H1 (cell line): ENCODE measurements around the gene ZNF516. TPM values are rescaled to one million over a fixed set of nuclear protein-coding genes. Genes with fewer than 3 reads are reported as not detected.

ENCODE experiments used
- CTCF ChIA-PET: fragments of 300-600 bp; sonication (Branson Sonifier 250); formaldehyde crosslinking; loops from one replicate; lab custom pipeline; 2021; ENCODE audit not compliant: partially characterized antibody; lab: Charles Lee
- POLR2A ChIA-PET: fragments of 300-600 bp; sonication (Branson Sonifier 250); formaldehyde crosslinking; loops from one replicate; lab custom pipeline; 2021; ENCODE audit warnings: inconsistent platforms; ENCODE audit not compliant: partially characterized antibody; lab: Charles Lee
- DNase-seq, 2 experiments: peaks; one replicate each; pipeline versions ENCODE4 v3.0.0 to v3.0.0-alpha.2; 2010 to 2022; ENCODE audit warnings: low spot score in 2 of 2, low read depth in 1 of 2, mixed read lengths in 1 of 2
- FAIRE-seq: peaks from 2 replicates; lab custom pipeline; 2011; peaks lifted over from hg19 to GRCh38; lab: Jason Lieb, UNC
- H2AFZ ChIP-seq: 2 replicates; pipeline ENCODE4 v1.8.1; 2012; ENCODE audit warnings: low read length, inconsistent platforms
- H2AK5ac ChIP-seq: 2 replicates; pipeline ENCODE4 v1.6.1; 2013; ENCODE audit warnings: low read depth, low read length
- H2BK120ac ChIP-seq: replicated peaks from 2 replicates; pipeline ENCODE3; 2013; ENCODE audit warnings: low read depth, low read length, inconsistent platforms
- H2BK12ac ChIP-seq: 2 replicates; pipeline ENCODE4 v1.6.1; 2013; ENCODE audit warnings: low read depth, low read length
- H2BK15ac ChIP-seq: 2 replicates; pipeline ENCODE4 v1.6.1; 2013; ENCODE audit warnings: low read length
- H2BK20ac ChIP-seq: 2 replicates; pipeline ENCODE4 v1.6.1; 2013; ENCODE audit warnings: low read length
- H2BK5ac ChIP-seq: 2 replicates; pipeline ENCODE4 v1.6.1; 2013; ENCODE audit warnings: low read depth, low read length
- H3K14ac ChIP-seq: 2 replicates; pipeline ENCODE4 v1.6.1; 2013; ENCODE audit warnings: inconsistent platforms; ENCODE audit not compliant: insufficient read length
- H3K18ac ChIP-seq: 2 replicates; pipeline ENCODE4 v1.6.1; 2013; ENCODE audit warnings: low read length; ENCODE audit errors: extremely low read depth
- H3K23ac ChIP-seq: 2 replicates; pipeline ENCODE4 v1.6.1; 2013; ENCODE audit warnings: inconsistent platforms; ENCODE audit not compliant: insufficient read length
- H3K23me2 ChIP-seq: 2 replicates; pipeline ENCODE4 v1.6.1; 2013; ENCODE audit warnings: low read depth, low read length
- H3K27ac ChIP-seq: 2 replicates; pipeline ENCODE4 v1.6.1; 2011; ENCODE audit warnings: low read depth, low read length, inconsistent platforms
- H3K27me3 ChIP-seq, 4 experiments: replicated peaks in 1 of 4; 1 replicate in 1 of 4; 2 replicates in 3 of 4; pipeline versions ENCODE4 v1.6.1 to v1.8.1; 2011 to 2013; ENCODE audit warnings: low read length in 3 of 4, mild to moderate bottlenecking in 3 of 4, inconsistent platforms in 2 of 4, mixed read lengths in 2 of 4, moderate library complexity in 1 of 4; ENCODE audit not compliant: control insufficient read depth in 3 of 4, insufficient read depth in 3 of 4; ENCODE audit errors: extremely low read depth in 1 of 4
- H3K36me3 ChIP-seq, 4 experiments: 2 replicates each; pipeline versions ENCODE4 v1.6.1 to v1.8.1; 2011 to 2013; ENCODE audit warnings: mild to moderate bottlenecking in 4 of 4, low read length in 3 of 4, moderate library complexity in 2 of 4, control low read depth in 1 of 4, inconsistent platforms in 1 of 4; ENCODE audit not compliant: insufficient read depth in 4 of 4, control insufficient read depth in 2 of 4
- H3K4ac ChIP-seq: replicated peaks from 2 replicates; pipeline ENCODE3; 2013; ENCODE audit warnings: low read length, low read depth, mixed read lengths, inconsistent platforms; ENCODE audit not compliant: insufficient read length
- H3K4me1 ChIP-seq, 4 experiments: replicated peaks in 1 of 4; 1 replicate in 1 of 4; 2 replicates in 3 of 4; pipeline versions ENCODE4 v1.6.1 to v1.8.1; 2011 to 2013; ENCODE audit warnings: low read length in 3 of 4, inconsistent platforms in 2 of 4, mixed read lengths in 1 of 4; ENCODE audit not compliant: insufficient read depth in 4 of 4, control insufficient read depth in 3 of 4
- H3K4me2 ChIP-seq, 2 experiments: 2 replicates each; pipeline versions ENCODE4 v1.6.1 to v1.8.1; 2011 to 2013; ENCODE audit warnings: low read depth in 2 of 2, low read length in 2 of 2, control low read depth in 1 of 2, inconsistent platforms in 1 of 2, mild to moderate bottlenecking in 1 of 2; ENCODE audit not compliant: insufficient read depth in 1 of 2
- H3K4me3 ChIP-seq, 4 experiments: fragments of 200-600, 300-600 bp in 1 of 4; sonication (generic), shearing (Covaris generic), sonication (Bioruptor Twin) in 1 of 4; 2 replicates each; pipeline versions ENCODE4 v1.5.1 to v1.8.1; 2011 to 2016; ENCODE audit warnings: low read length in 4 of 4, low read depth in 3 of 4, control low read depth in 2 of 4, inconsistent platforms in 2 of 4, mild to moderate bottlenecking in 2 of 4, mixed read lengths in 1 of 4, moderate library complexity in 1 of 4; ENCODE audit not compliant: insufficient read depth in 2 of 4; ENCODE audit errors: extremely low read depth in 1 of 4
- H3K56ac ChIP-seq: replicated peaks from 2 replicates; pipeline ENCODE3; 2013; ENCODE audit warnings: low read depth, mild to moderate bottlenecking, mixed read lengths, low read length, inconsistent platforms; ENCODE audit not compliant: insufficient read length
- H3K79me1 ChIP-seq: 2 replicates; pipeline ENCODE4 v1.6.1; 2013; ENCODE audit warnings: low read depth, low read length, control low read depth
- H3K79me2 ChIP-seq, 2 experiments: 2 replicates each; pipeline versions ENCODE4 v1.6.1 to v1.8.1; 2012 to 2013; ENCODE audit warnings: low read length in 2 of 2, mild to moderate bottlenecking in 2 of 2, inconsistent platforms in 1 of 2; ENCODE audit not compliant: insufficient read depth in 2 of 2, control insufficient read depth in 1 of 2
- H3K9ac ChIP-seq, 4 experiments: replicated peaks in 1 of 4; 1 replicate in 1 of 4; 2 replicates in 3 of 4; pipeline versions ENCODE4 v1.6.1 to v1.8.1; 2011 to 2013; ENCODE audit warnings: low read depth in 3 of 4, low read length in 3 of 4, control low read depth in 2 of 4, mild to moderate bottlenecking in 2 of 4, moderate library complexity in 2 of 4, inconsistent platforms in 1 of 4; ENCODE audit errors: extremely low read depth in 1 of 4
- H3K9me3 ChIP-seq, 2 experiments: 2 replicates each; pipeline versions ENCODE4 v1.6.1 to v1.8.1; 2012 to 2013; ENCODE audit warnings: mild to moderate bottlenecking in 2 of 2, moderate library complexity in 2 of 2, control low read depth in 1 of 2, inconsistent platforms in 1 of 2, low read depth in 1 of 2, low read length in 1 of 2, mixed read lengths in 1 of 2; ENCODE audit not compliant: insufficient read depth in 2 of 2
- H4K20me1 ChIP-seq, 2 experiments: replicated peaks in 1 of 2; 2 replicates each; pipeline versions ENCODE3 to v1.8.1; 2011 to 2013; ENCODE audit warnings: inconsistent platforms in 2 of 2, low read length in 2 of 2, mild to moderate bottlenecking in 1 of 2; ENCODE audit not compliant: insufficient read depth in 2 of 2, control insufficient read depth in 1 of 2
- H4K5ac ChIP-seq: 2 replicates; pipeline ENCODE4 v1.6.1; 2013; ENCODE audit warnings: low read length, low read depth, mixed read lengths, inconsistent platforms; ENCODE audit not compliant: insufficient read length
- H4K8ac ChIP-seq: 2 replicates; pipeline ENCODE4 v1.8.0; 2013; ENCODE audit warnings: mild to moderate bottlenecking, moderate library complexity, low read length, inconsistent platforms; ENCODE audit not compliant: insufficient read depth; ENCODE audit errors: extremely low read depth
- H4K91ac ChIP-seq: replicated peaks from 2 replicates; pipeline ENCODE3; 2013; ENCODE audit warnings: low read length, mixed read lengths, inconsistent platforms; ENCODE audit not compliant: insufficient read length
- BACH1 ChIP-seq: IDR thresholded peaks from 2 replicates; pipeline ENCODE4 v1.6.1; 2012; ENCODE audit warnings: low read length, improper control_type of control experiment
- CBX5 ChIP-seq: fragments of 300-800, 300-1000 bp; sonication (generic); IDR thresholded peaks from 2 replicates; pipeline ENCODE4 v1.7.1; 2016; ENCODE audit warnings: antibody characterized with exemption, low read length, low read depth
- CBX8 ChIP-seq: fragments of 300-800, 300-1000 bp; sonication (generic); IDR thresholded peaks from 2 replicates; pipeline ENCODE4 v1.7.1; 2016; ENCODE audit warnings: low read depth, low read length, borderline replicate concordance
- EP300 ChIP-seq, 2 experiments: IDR thresholded peaks; 1 replicate in 1 of 2; 2 replicates in 1 of 2; pipeline ENCODE4 v1.6.1; 2011 to 2012; ENCODE audit warnings: low read depth in 2 of 2, low read length in 2 of 2, mild to moderate bottlenecking in 2 of 2, borderline replicate concordance in 1 of 2, inconsistent platforms in 1 of 2, moderate library complexity in 1 of 2
- HDAC2 ChIP-seq, 2 experiments: fragments of 300-600 bp in 1 of 2; sonication (generic) in 1 of 2; IDR thresholded peaks; 2 replicates each; pipeline ENCODE4 v1.6.1; 2011 to 2012; ENCODE audit warnings: low read depth in 2 of 2, low read length in 2 of 2, mild to moderate bottlenecking in 2 of 2, moderate library complexity in 2 of 2, borderline replicate concordance in 1 of 2, inconsistent platforms in 1 of 2
- KDM1A ChIP-seq: fragments of 200-600, 300-600 bp; sonication (generic); IDR thresholded peaks from 2 replicates; pipeline ENCODE4 v1.7.1; 2016; ENCODE audit warnings: mild to moderate bottlenecking, low read length, borderline replicate concordance
- POLR2A ChIP-seq, 2 experiments: IDR thresholded peaks; 1 replicate in 1 of 2; 2 replicates in 1 of 2; pipeline ENCODE4 v1.6.1; 2011; ENCODE audit warnings: low read depth in 2 of 2, low read length in 2 of 2, mild to moderate bottlenecking in 2 of 2; ENCODE audit errors: control extremely low read depth in 1 of 2
- RBBP5 ChIP-seq: IDR thresholded peaks from 2 replicates; pipeline ENCODE4 v1.7.1; 2012; ENCODE audit warnings: low read depth, mild to moderate bottlenecking, inconsistent platforms, low read length, moderate library complexity, borderline replicate concordance
- SAP30 ChIP-seq: fragments of 300-600 bp; sonication (generic); IDR thresholded peaks from 2 replicates; pipeline ENCODE4 v1.7.1; 2012; ENCODE audit warnings: low read length, moderate library complexity, mild to moderate bottlenecking, inconsistent platforms; ENCODE audit not compliant: insufficient read depth, insufficient replicate concordance
- SUZ12 ChIP-seq: fragments of 200-600 bp; sonication (generic); IDR thresholded peaks from 2 replicates; pipeline ENCODE4 v1.6.1; 2012; ENCODE audit warnings: mild to moderate bottlenecking, inconsistent platforms, low read length, moderate library complexity, mixed read lengths
- TAF1 ChIP-seq: IDR thresholded peaks from 2 replicates; pipeline ENCODE4 v1.6.1; 2011; ENCODE audit warnings: mild to moderate bottlenecking, low read depth, low read length
- USF2 ChIP-seq: IDR thresholded peaks from 2 replicates; pipeline ENCODE4 v1.6.1; 2011; ENCODE audit warnings: low read length, improper control_type of control experiment
- WGBS, 2 experiments: shearing (Covaris generic) in 1 of 2; methylation state at CpG; one replicate each; pipeline versions ENCODE4 v1.1.6 to v1.1.7; 2013 to 2015; ENCODE audit warnings: low lambda C conversion rate in 2 of 2, mixed read lengths in 2 of 2, inconsistent platforms in 1 of 2, low coverage in 1 of 2, missing lambda C conversion rate in 1 of 2; ENCODE audit not compliant: insufficient replicate concordance in 2 of 2, insufficient coverage in 1 of 2, insufficient read length in 1 of 2; ENCODE audit errors: extremely low coverage in 1 of 2, missing lambda C conversion rate in 1 of 2; 5-methylcytosine and 5-hydroxymethylcytosine counted together
- polyA plus RNA-seq, 7 experiments: library from polyadenylated mRNA; depleted of rRNA in 3 of 7; stranded (reverse) in 5 of 7; unstranded in 2 of 7; fragments of >200 nt in 5 of 7; fragments of 200-250 nt in 2 of 7; gene quantifications; 1 replicate in 5 of 7; 2 replicates in 1 of 7; 4 replicates in 1 of 7; pipeline versions ENCODE4 v1.2.1 to v1.2.3, GENCODE V29; 2011 to 2013; ENCODE audit warnings: missing spikeins in 2 of 7, mixed read lengths in 2 of 7
- total RNA-seq: library from RNA; stranded (reverse); fragmentation: NEBNext Ultra II Directional; extraction: Animal tissue kit (Norgen Biotek cat#: 25700); gene quantifications from 2 replicates; pipeline ENCODE4 v1.2.1, GENCODE V29; 2021

ZNF516 gene
- total and polyA plus RNA-seq, 2 of the 8 experiments (the other 6 are each of a cell fraction or from before 2014, with no cell fraction given), result 7.3 to 17.0 TPM

GRCh38 chr18:76385681-76385975 lies 109.4 kb downstream of the ZNF516 start:
- Histone ChIP-seq H3K4me1 (peaks cover 0 to 7% (median 0%) of the 10 kb centered on the region in 4 experiments; a peak in 4 of 7 replicates), H4K5ac (no peak overlapping the region), H2BK12ac (no peak overlapping the region), H3K18ac (no peak overlapping the region), H3K23ac (no peak overlapping the region), H3K79me1 (peaks cover 5% of the 10 kb centered on the region), H3K56ac (no peak overlapping the region), H2BK15ac (no peak overlapping the region), H3K9me3 (0 out of 4 replicates have a peak, but pooled peaks cover 0 to 3% of the 10 kb centered on the region in 2 experiments), H3K36me3 (no peaks in the 10 kb centered on the region), H3K14ac (no peak overlapping the region), H4K91ac (no peak overlapping the region), H4K8ac (no peak overlapping the region; the same call in 1 of the 2 replicates), H3K23me2 (no peaks in the 10 kb centered on the region), H3K4ac (no peak overlapping the region), H4K20me1 (peaks cover 0 to 3% of the 10 kb centered on the region in 2 experiments), H2BK5ac (no peak overlapping the region), H3K9ac (no peak overlapping the region), H3K79me2 (peaks cover 0 to 5% of the 10 kb centered on the region in 2 experiments; a peak in 1 of 4 replicates), H2BK120ac (no peak overlapping the region), H3K4me2 (no peak overlapping the region), H3K27ac (no peak overlapping the region), H3K27me3 (no peaks in the 10 kb centered on the region), H2AK5ac (no peak overlapping the region), H2BK20ac (no peak overlapping the region), H3K4me3 (no peak overlapping the region), H2AFZ (no peak overlapping the region)
- POLR2A ChIA-PET, result interaction anchor here (0.9 kb wide), 1 partner anchor 12 kb away, joined by 3 read pairs; no protein-coding TSS in a partner anchor
- FAIRE-seq, result no peak
- DNase-seq, result no peak
- WGBS, 2 experiments, result 83% methylated on average over 8 of the region's 10 CpGs; no CpG with 5 or more reads in 1 of the 2 experiments
- CTCF ChIA-PET, result interaction anchor here (0.6 to 6.0 kb wide), 4 partner anchors 13 to 423 kb away, joined by 3 to 57 read pairs (median 3); no protein-coding TSS in a partner anchor
- TF ChIP-seq USF2 (no peak), EP300 (IDR thresholded peaks at IDR 0.05; ENCODE audit: borderline replicate concordance in 1 of 2, low read depth in 2 of 2, low read length in 2 of 2) (no peak), HDAC2 (IDR thresholded peaks at IDR 0.05; ENCODE audit: borderline replicate concordance in 1 of 2, low read depth in 2 of 2, low read length in 2 of 2) (no peak), SUZ12 (no peak), POLR2A (IDR thresholded peaks at IDR 0.05; ENCODE audit: control extremely low read depth in 1 of 2, low read depth in 2 of 2, low read length in 2 of 2) (no peak), BACH1 (no peak), KDM1A (no peak), RBBP5 (no peak), CBX8 (no peak), SAP30 (no peak), CBX5 (no peak), TAF1 (no peak)
